K562 (cell line): Measurements from ENCODE around the gene PLA2R1. TPM values are rescaled to one million over a fixed set of nuclear protein-coding genes. Genes with fewer than 3 reads are reported as not detected.
A peak's percentile ranks its signal among the peaks of the same experiment; 100 is the strongest.

ENCODE experiments used
- CBX1 ChIP-seq: sonication (generic); IDR thresholded peaks from 2 replicates; pipeline ENCODE4 v1.6.1; 2016; ENCODE audit warnings: antibody characterized with exemption, low read depth, mild to moderate bottlenecking
- CLOCK ChIP-seq: fragments of 250-450 bp; sonication (Bioruptor Pico); IDR thresholded peaks from 2 replicates; pipeline ENCODE4 v1.4.0; 2020; ENCODE audit warnings: mild to moderate bottlenecking, moderate library complexity, borderline replicate concordance
- EGR1 ChIP-seq: fragments of 450-650 bp; conservative IDR thresholded peaks from 2 replicates; pipeline ENCODE4 v1.6.1; 2017; ENCODE audit warnings: mild to moderate bottlenecking
- FOXP4 ChIP-seq: sonication (generic); formaldehyde crosslinking; IDR thresholded peaks from 2 replicates; pipeline ENCODE4 v1.8.0; 2022; ENCODE audit warnings: mild to moderate bottlenecking, missing genetic modification reagents, borderline replicate concordance
- GATAD2B ChIP-seq: fragments of 450-650 bp; IDR thresholded peaks from 2 replicates; pipeline ENCODE4 v1.6.1; 2017; ENCODE audit warnings: mild to moderate bottlenecking, borderline replicate concordance
- L3MBTL2 ChIP-seq: fragments of 450-650 bp; IDR thresholded peaks from 2 replicates; pipeline ENCODE4 v1.6.1; 2016; ENCODE audit warnings: mild to moderate bottlenecking, moderate library complexity
- MGA ChIP-seq: fragments of 450-650 bp; IDR thresholded peaks from 2 replicates; pipeline ENCODE4 v1.6.1; 2016; ENCODE audit warnings: mild to moderate bottlenecking, moderate library complexity
- RBM39 ChIP-seq: fragments of 200-400 bp; formaldehyde crosslinking; optimal IDR thresholded peaks from 2 replicates; pipeline ENCODE3; 2018; ENCODE audit warnings: low read depth, low read length
- RHOXF2B ChIP-seq: fragments of 250-450 bp; sonication (Bioruptor Pico); conservative IDR thresholded peaks from 2 replicates; pipeline ENCODE4 v1.5.1; 2021
- SNAPC5 ChIP-seq: fragments of 250-450 bp; sonication (Bioruptor Pico); IDR thresholded peaks from 2 replicates; pipeline ENCODE4 v1.8.0; 2021; ENCODE audit warnings: moderate library complexity, mild to moderate bottlenecking, inconsistent platforms
- ZNF3 ChIP-seq: fragments of 250-450 bp; sonication (Bioruptor Pico); IDR thresholded peaks from 2 replicates; pipeline ENCODE4 v1.5.0; 2021; ENCODE audit warnings: mild to moderate bottlenecking, moderate library complexity
- polyA plus RNA-seq, 8 experiments: library from polyadenylated mRNA; depleted of rRNA in 4 of 8; stranded (reverse) in 5 of 8; unstranded in 3 of 8; fragments of >200 nt; fragmentation: Nextera tagmentation in 2 of 8; fragmentation: Illumina TruSeq in 1 of 8; extraction: Ambion mirVana in 2 of 8; extraction: Trizol in 1 of 8; gene quantifications; 2 replicates each; pipeline versions ENCODE4 v1.2.1 to v1.2.3, GENCODE V29; 2011 to 2014; ENCODE audit warnings: inconsistent platforms in 1 of 8, missing spikeins in 1 of 8
- total RNA-seq, 7 experiments: library from RNA; depleted of rRNA in 6 of 7; stranded (reverse); fragments of >200 nt in 6 of 7; fragmentation: Illumina TruSeq in 2 of 7; extraction: Trizol in 2 of 7; gene quantifications; 2 replicates each; pipeline versions ENCODE4 v1.2.1 to v1.2.3, GENCODE V29; 2011 to 2021; ENCODE audit warnings: low replicate concordance in 1 of 7

The PLA2R1 gene
- total and polyA plus RNA-seq, 9 of the 15 experiments (the other 6 are each of a cell fraction or from before 2014, with no cell fraction given), result not detected

GRCh38 chr2:159904127-159904958 is 158.1 kb downstream of the PLA2R1 start, which contains the start of gene LY75 (continued):
- TF ChIP-seq MGA, result peak; percentile 59; the same call in 1 of the 2 replicates
- no peak for TF ChIP-seq CLOCK (CRISPR knock-in tag)
- no peak for TF ChIP-seq ZNF3 (CRISPR knock-in tag)
- no peak for TF ChIP-seq SNAPC5
- no peak for TF ChIP-seq RBM39
- TF ChIP-seq L3MBTL2, result peak; percentile 89
- no peak for TF ChIP-seq CBX1
- TF ChIP-seq GATAD2B, result no peak
- TF ChIP-seq FOXP4 (CRISPR knock-in tag), result no peak
- no peak for TF ChIP-seq RHOXF2B (CRISPR knock-in tag)
- 0 out of 2 replicates have a peak, but pooled peaks have one; percentile 10 for TF ChIP-seq EGR1
